Measurements from ENCODE around the gene TRIM56.

GRCh38 chr7:101112233-101112632 lies 27.0 kb downstream of the TRIM56 start:
- TF ChIP-seq CTCF (IDR thresholded peaks at IDR 0.05; ENCODE audit: insufficient read depth, low read length, poor library complexity, severe bottlenecking) (no peak), EZH2phosphoT487 (conservative IDR thresholded peaks at IDR 0.05; ENCODE audit: low read length) (no peak)

Measured in SU-DHL-6 (cell line).